ENCODE results near the gene TBKBP1. TPM values are rescaled to one million over a fixed set of nuclear protein-coding genes. Genes with fewer than 3 reads are reported as not detected.

TBKBP1 gene
- total RNA-seq, 4 donors from 2014 or later, result 8.2 to 11.0 (median 10.0) TPM

DNA sequence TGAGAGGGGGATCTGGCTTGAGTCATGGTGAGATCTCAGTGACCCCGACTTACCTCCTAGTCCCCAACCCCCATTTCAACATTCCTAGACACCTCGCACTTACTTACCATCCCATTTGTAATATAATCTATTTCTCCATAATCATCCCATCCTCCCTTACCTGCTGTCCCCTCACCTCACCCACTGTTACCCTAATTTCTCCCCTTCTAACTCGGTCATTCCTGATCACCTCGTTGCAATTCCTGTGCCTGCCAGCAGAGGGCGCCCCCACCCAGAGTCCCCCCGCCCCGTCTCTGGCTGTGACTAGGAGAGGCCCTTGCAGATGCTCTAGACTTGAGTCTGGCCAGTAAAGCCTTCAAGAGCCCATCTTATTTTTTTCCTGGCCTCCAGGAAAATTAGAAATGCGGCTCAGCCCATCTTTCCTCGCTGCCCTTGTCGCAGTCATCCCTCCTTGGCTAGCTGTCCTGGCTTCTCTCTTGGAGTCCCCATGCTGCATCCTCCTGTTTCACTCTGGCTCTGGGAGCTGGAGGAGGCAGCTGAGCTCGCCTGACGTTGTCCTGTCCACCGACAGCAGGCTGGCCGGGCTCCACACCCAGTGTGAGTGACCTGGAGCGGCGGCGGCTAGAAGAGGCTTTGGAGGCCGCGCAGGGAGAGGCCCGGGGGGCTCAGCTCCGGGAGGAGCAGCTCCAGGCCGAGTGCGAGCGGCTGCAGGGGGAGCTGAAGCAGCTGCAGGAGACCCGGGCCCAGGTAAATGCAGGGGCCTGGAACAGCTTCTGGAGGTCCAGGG lies 5.0 kb downstream of the TBKBP1 start:
- TF ChIP-seq POLR2A (IDR thresholded peaks at IDR 0.05) (no peak), CTCF (IDR thresholded peaks at IDR 0.05) (peak; percentile 53 to 97 (median 86))
- DNase-seq, result peak; percentile 51 to 57
- peaks cover 0 to 3% of the 10 kb centered on the region in 2 donors for H3K36me3 ChIP-seq
- no peaks in the 10 kb centered on the region for H3K9me3 ChIP-seq
- no peak overlapping the region for H3K4me3 ChIP-seq (replicated peaks in 1 of 3)
- peaks cover 7% of the 10 kb centered on the region in 2 donors for H3K4me1 ChIP-seq
- intact Hi-C loops (cut with DNase I), result loop anchor here (10.0 kb wide), 1 partner anchor 196 kb away; the partner anchor contains the start of gene SP2
- H3K27me3 ChIP-seq, result no peaks in the 10 kb centered on the region
- no peak overlapping the region for H3K27ac ChIP-seq
- WGBS, 2 donors, result 63 to 68% methylated on average over 24 to 25 of the region's 25 CpGs

- TF ChIP-seq POLR2A (IDR thresholded peaks at IDR 0.05), result no peak
- no peak for TF ChIP-seq CTCF (IDR thresholded peaks at IDR 0.05)
- WGBS, 2 donors, result 97 to 100% methylated on average over 4 of the region's 4 CpGs
- Histone ChIP-seq H3K27me3 (no peaks in the 10 kb centered on the region), H3K9me3 (no peaks in the 10 kb centered on the region), H3K36me3 (peaks cover 0 to 3% of the 10 kb centered on the region in 2 donors), H3K27ac (no peak overlapping the region), H3K4me3 (replicated peaks in 1 of 3) (no peak overlapping the region), H3K4me1 (peaks cover 7% of the 10 kb centered on the region in 2 donors)
- intact Hi-C loops (cut with DNase I), result loop anchor here (10.0 kb wide), 1 partner anchor 195 kb away; the partner anchor contains the start of gene SP2
- DNase-seq, result no peak
Observed at GRCh38 chr17:47699536-47699840, 5.5 kb downstream of the TBKBP1 start.

- H3K36me3 ChIP-seq, result peaks cover 0 to 3% of the 10 kb centered on the region in 2 donors
- H3K4me1 ChIP-seq, result no peaks in the 10 kb centered on the region
- no peak for DNase-seq
- WGBS, 2 donors, result 87 to 93% methylated on average over 11 to 13 of the region's 13 CpGs
- no peaks in the 10 kb centered on the region for H3K27me3 ChIP-seq
- H3K9me3 ChIP-seq, result no peaks in the 10 kb centered on the region
- no peak overlapping the region for H3K27ac ChIP-seq
- no peak overlapping the region for H3K4me3 ChIP-seq (replicated peaks in 1 of 3)
- TF ChIP-seq POLR2A (IDR thresholded peaks at IDR 0.05) (no peak), CTCF (IDR thresholded peaks at IDR 0.05) (no peak)
- intact Hi-C loops (cut with DNase I), result no loop called here
Observed at GRCh38 chr17:47700471-47701449, 6.8 kb downstream of the TBKBP1 start.

GRCh38 chr17:47701608-47702007 lies 7.6 kb downstream of the TBKBP1 start:
- Histone ChIP-seq H3K9me3 (no peaks in the 10 kb centered on the region), H3K4me3 (replicated peaks in 1 of 3) (no peak overlapping the region), H3K36me3 (peaks cover 0 to 3% of the 10 kb centered on the region in 2 donors), H3K27me3 (no peaks in the 10 kb centered on the region), H3K4me1 (no peaks in the 10 kb centered on the region), H3K27ac (no peak overlapping the region)
- no peak for TF ChIP-seq POLR2A (IDR thresholded peaks at IDR 0.05)
- TF ChIP-seq CTCF (IDR thresholded peaks at IDR 0.05), result no peak
- WGBS, 2 donors, result 80 to 90% methylated on average over 4 of the region's 4 CpGs
- intact Hi-C loops (cut with DNase I), result no loop called here
- DNase-seq, result no peak

Measured in thyroid gland (tissue), 4 donors.